NB4 (cell line): ENCODE data around the gene SNAI1.

Experiments
- MAX ChIP-seq: IDR thresholded peaks from 2 replicates; pipeline ENCODE4 v1.6.1; 2011; ENCODE audit warnings: low read depth, low read length
- MYC ChIP-seq: IDR thresholded peaks from 2 replicates; pipeline ENCODE4 v1.6.1; 2011; ENCODE audit warnings: low read depth, low read length
- TF ChIP-seq, protein P1 (sequence below): IDR thresholded peaks from one replicate; pipeline ENCODE4 v1.5.1; 2012; ENCODE audit warnings: low read depth, low read length

DNA sequence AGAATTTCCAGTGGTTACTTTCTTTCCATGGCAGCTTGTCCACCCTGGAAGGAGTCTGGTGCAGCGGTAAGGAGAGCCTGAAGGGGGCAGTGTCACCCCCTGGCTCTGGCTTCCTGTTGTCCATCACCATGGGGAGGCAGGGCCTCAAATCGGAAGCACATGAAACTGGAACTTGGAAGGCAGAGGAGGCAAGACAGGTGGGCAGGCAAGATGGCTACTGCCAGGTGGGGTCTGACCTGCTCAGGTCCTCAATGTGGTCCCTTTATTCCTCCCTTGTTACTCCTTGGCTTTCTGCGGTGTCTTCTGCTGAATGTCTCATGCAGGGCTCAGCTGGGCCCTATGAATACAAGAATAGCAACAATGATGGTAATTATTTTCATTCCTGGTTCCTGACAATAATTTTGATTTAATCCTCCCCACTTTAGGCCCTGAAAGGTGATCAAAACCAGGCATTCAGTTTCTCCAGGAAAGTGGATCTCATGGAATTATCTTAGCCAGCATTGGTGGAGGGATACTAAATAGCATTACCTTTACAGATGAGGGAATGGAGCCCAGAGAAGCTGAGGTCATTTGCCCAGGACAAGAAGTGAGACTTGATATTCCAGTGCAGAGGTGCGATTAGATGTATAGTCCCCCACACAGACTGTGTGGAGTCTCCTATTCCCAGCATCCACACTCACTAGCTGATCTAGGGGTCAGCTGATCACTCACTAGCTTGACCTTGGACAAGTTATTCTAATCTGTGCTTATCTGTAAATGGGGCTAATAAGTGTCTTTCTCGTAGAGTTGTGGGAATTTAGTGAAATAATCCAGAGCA is 17.6 kb upstream of the SNAI1 start:
- TF ChIP-seq MYC (no peak), MAX (no peak)
- TF ChIP-seq, protein P1, sequence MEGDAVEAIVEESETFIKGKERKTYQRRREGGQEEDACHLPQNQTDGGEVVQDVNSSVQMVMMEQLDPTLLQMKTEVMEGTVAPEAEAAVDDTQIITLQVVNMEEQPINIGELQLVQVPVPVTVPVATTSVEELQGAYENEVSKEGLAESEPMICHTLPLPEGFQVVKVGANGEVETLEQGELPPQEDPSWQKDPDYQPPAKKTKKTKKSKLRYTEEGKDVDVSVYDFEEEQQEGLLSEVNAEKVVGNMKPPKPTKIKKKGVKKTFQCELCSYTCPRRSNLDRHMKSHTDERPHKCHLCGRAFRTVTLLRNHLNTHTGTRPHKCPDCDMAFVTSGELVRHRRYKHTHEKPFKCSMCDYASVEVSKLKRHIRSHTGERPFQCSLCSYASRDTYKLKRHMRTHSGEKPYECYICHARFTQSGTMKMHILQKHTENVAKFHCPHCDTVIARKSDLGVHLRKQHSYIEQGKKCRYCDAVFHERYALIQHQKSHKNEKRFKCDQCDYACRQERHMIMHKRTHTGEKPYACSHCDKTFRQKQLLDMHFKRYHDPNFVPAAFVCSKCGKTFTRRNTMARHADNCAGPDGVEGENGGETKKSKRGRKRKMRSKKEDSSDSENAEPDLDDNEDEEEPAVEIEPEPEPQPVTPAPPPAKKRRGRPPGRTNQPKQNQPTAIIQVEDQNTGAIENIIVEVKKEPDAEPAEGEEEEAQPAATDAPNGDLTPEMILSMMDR: peak; percentile 89
